Endothelial cell of umbilical vein (primary cell): Measurements from ENCODE around the gene SRSF1. TPM values are rescaled to one million over a fixed set of nuclear protein-coding genes. Genes with fewer than 3 reads are reported as not detected.

Experiments
- BruUV-seq: library from RNA; stranded (reverse); fragments of 400-500 nt; replicated peaks from 2 replicates; lab custom pipeline; 2021; lab: Mats Ljungman, UMichigan
- CTCF ChIA-PET: fragments of 300-600, 350-600 bp; sonication (Branson Sonifier 250); formaldehyde crosslinking; loops from one replicate; lab custom pipeline; 2021; ENCODE audit warnings: antibody characterized with exemption, inconsistent platforms; lab: Charles Lee
- POLR2A ChIA-PET: fragments of 300-600, 350-600 bp; sonication (Branson Sonifier 250); formaldehyde crosslinking; loops from one replicate; lab custom pipeline; 2021; ENCODE audit warnings: antibody characterized with exemption, inconsistent platforms; lab: Charles Lee
- DNase-seq: peaks from one replicate; pipeline ENCODE4 v3.0.0-alpha.2; 2011; ENCODE audit warnings: low read depth, low spot score
- FAIRE-seq: peaks from 2 replicates; lab custom pipeline; 2011; peaks lifted over from hg19 to GRCh38; lab: Jason Lieb, UNC
- H2AFZ ChIP-seq: 2 replicates; pipeline ENCODE4 v1.6.0; 2012; ENCODE audit warnings: low read depth, low read length, control low read depth, inconsistent platforms
- H3K27ac ChIP-seq: 2 replicates; pipeline ENCODE4 v1.5.1; 2011; ENCODE audit warnings: low read depth, mild to moderate bottlenecking, control low read depth, low read length, moderate library complexity; ENCODE audit not compliant: insufficient read depth
- H3K27me3 ChIP-seq, 2 experiments: 2 replicates each; pipeline versions ENCODE4 v1.6.0 to v1.6.1; 2011; ENCODE audit warnings: low read length in 2 of 2, mixed read lengths in 1 of 2; ENCODE audit not compliant: control insufficient read depth in 2 of 2, insufficient read depth in 2 of 2
- H3K36me3 ChIP-seq, 2 experiments: 2 replicates in 1 of 2; 3 replicates in 1 of 2; pipeline ENCODE4 v1.5.1; 2011; ENCODE audit warnings: low read length in 2 of 2, mild to moderate bottlenecking in 1 of 2, moderate library complexity in 1 of 2; ENCODE audit not compliant: control insufficient read depth in 2 of 2, insufficient read depth in 2 of 2; ENCODE audit errors: extremely low read depth in 1 of 2
- H3K4me1 ChIP-seq: 3 replicates; pipeline ENCODE4 v1.5.1; 2011; ENCODE audit warnings: mild to moderate bottlenecking, low read length; ENCODE audit not compliant: control insufficient read depth, insufficient read depth; ENCODE audit errors: extremely low read depth
- H3K4me2 ChIP-seq: 2 replicates; pipeline ENCODE4 v1.6.1; 2011; ENCODE audit warnings: low read length, control low read depth, mixed read lengths; ENCODE audit not compliant: insufficient read depth
- H3K4me3 ChIP-seq, 3 experiments: fragments of 200-600 bp in 1 of 3; sonication (generic), shearing (Covaris generic) in 1 of 3; replicated peaks in 1 of 3; 2 replicates each; pipeline ENCODE4 v1.5.1; 2011 to 2016; ENCODE audit warnings: control low read depth in 3 of 3, low read length in 3 of 3, mild to moderate bottlenecking in 2 of 3, inconsistent platforms in 1 of 3, low read depth in 1 of 3, moderate library complexity in 1 of 3; ENCODE audit not compliant: insufficient read depth in 1 of 3
- H3K79me2 ChIP-seq: 2 replicates; pipeline ENCODE4 v1.6.0; 2012; ENCODE audit warnings: low read length, inconsistent platforms; ENCODE audit not compliant: control insufficient read depth, insufficient read depth
- H3K9ac ChIP-seq: replicated peaks from 2 replicates; pipeline ENCODE3; 2011; ENCODE audit warnings: low read length, control low read depth; ENCODE audit not compliant: insufficient read depth; ENCODE audit errors: extremely low read depth
- H3K9me1 ChIP-seq: replicated peaks from 3 replicates; pipeline ENCODE4 v1.6.0; 2011; ENCODE audit warnings: mild to moderate bottlenecking, low read length; ENCODE audit not compliant: control insufficient read depth, insufficient read depth; ENCODE audit errors: extremely low read depth
- H3K9me3 ChIP-seq: replicated peaks from 2 replicates; pipeline ENCODE4 v1.5.1; 2012; ENCODE audit warnings: low read length, inconsistent platforms; ENCODE audit not compliant: control insufficient read depth, insufficient read depth
- H4K20me1 ChIP-seq: replicated peaks from 2 replicates; pipeline ENCODE3; 2011; ENCODE audit warnings: mild to moderate bottlenecking, low read length; ENCODE audit not compliant: control insufficient read depth, insufficient read depth; ENCODE audit errors: extremely low read depth
- EZH2 ChIP-seq: IDR thresholded peaks from 2 replicates; pipeline ENCODE4 v1.6.1; 2012; ENCODE audit warnings: borderline replicate concordance, low read depth, mild to moderate bottlenecking, moderate library complexity, low read length, inconsistent platforms; ENCODE audit not compliant: severe bottlenecking
- FOS ChIP-seq: IDR thresholded peaks from 2 replicates; pipeline ENCODE4 v1.6.1; 2011; ENCODE audit warnings: mild to moderate bottlenecking, low read length, moderate library complexity, borderline replicate concordance; ENCODE audit not compliant: insufficient read depth
- GATA2 ChIP-seq: IDR thresholded peaks from 2 replicates; pipeline ENCODE4 v1.7.0; 2011; ENCODE audit warnings: low read depth, mild to moderate bottlenecking, moderate library complexity, mixed read lengths, low read length; ENCODE audit not compliant: insufficient read length, insufficient read depth
- JUN ChIP-seq: IDR thresholded peaks from 2 replicates; pipeline ENCODE4 v1.6.1; 2011; ENCODE audit warnings: borderline replicate concordance, low read depth; ENCODE audit not compliant: insufficient read length, insufficient read depth
- MYC ChIP-seq: IDR thresholded peaks from one replicate; pipeline ENCODE4 v1.6.1; 2011; ENCODE audit warnings: mild to moderate bottlenecking, low read depth, low read length
- POLR2A ChIP-seq: IDR thresholded peaks from 2 replicates; pipeline ENCODE4 v1.6.1; 2012; ENCODE audit warnings: low read depth, mild to moderate bottlenecking, control low read depth, low read length
- POLR2AphosphoS5 ChIP-seq: IDR thresholded peaks from 2 replicates; pipeline ENCODE4 v1.6.1; 2012; ENCODE audit warnings: low read depth, mild to moderate bottlenecking, control low read depth, low read length, moderate library complexity; ENCODE audit not compliant: insufficient read depth
- dilution Hi-C: fragments of 300-500 bp; cut with MboI; formaldehyde crosslinking; loops from one replicate; pipeline ENCODE4 v1.15.0; 2019; ENCODE audit warnings: low sequenced_read_pairs; ENCODE audit not compliant: extremely low pct_ligation_motif_present
- intact Hi-C: fragments of 100-400 bp; cut with micrococcal nuclease; formaldehyde crosslinking; loops from one replicate; pipeline ENCODE4 v1.10.0; 2022
- polyA plus RNA-seq, 4 experiments: library from polyadenylated mRNA; depleted of rRNA in 3 of 4; stranded (reverse) in 3 of 4; unstranded in 1 of 4; fragments of >200 nt; gene quantifications; 2 replicates each; pipeline versions ENCODE4 v1.2.1 to v1.2.3, GENCODE V29; 2011 to 2012; ENCODE audit warnings: missing spikeins in 1 of 4
- total RNA-seq: library from RNA; stranded (reverse); gene quantifications from 2 replicates; pipeline ENCODE4 v1.2.3, GENCODE V29; 2021
- TF ChIP-seq, protein P1 (sequence below): IDR thresholded peaks from 2 replicates; pipeline ENCODE4 v1.6.1; 2011; ENCODE audit not compliant: insufficient read depth, insufficient read length
- TF ChIP-seq, protein P2 (sequence below), 2 donors: IDR thresholded peaks; 1 replicate in 1 of 2; 2 replicates in 1 of 2; pipeline ENCODE4 v1.5.1; 2011; ENCODE audit warnings: low read length in 2 of 2, mild to moderate bottlenecking in 2 of 2, moderate library complexity in 2 of 2, control low read depth in 1 of 2, inconsistent platforms in 1 of 2, low read depth in 1 of 2; ENCODE audit not compliant: insufficient read depth in 1 of 2; ENCODE audit errors: extremely low read depth in 1 of 2

SRSF1 gene
- total and polyA plus RNA-seq, 2 donors (not counting 3 experiments of a cell fraction or from before 2014, with no cell fraction given) = 133 to 316 TPM

DNA sequence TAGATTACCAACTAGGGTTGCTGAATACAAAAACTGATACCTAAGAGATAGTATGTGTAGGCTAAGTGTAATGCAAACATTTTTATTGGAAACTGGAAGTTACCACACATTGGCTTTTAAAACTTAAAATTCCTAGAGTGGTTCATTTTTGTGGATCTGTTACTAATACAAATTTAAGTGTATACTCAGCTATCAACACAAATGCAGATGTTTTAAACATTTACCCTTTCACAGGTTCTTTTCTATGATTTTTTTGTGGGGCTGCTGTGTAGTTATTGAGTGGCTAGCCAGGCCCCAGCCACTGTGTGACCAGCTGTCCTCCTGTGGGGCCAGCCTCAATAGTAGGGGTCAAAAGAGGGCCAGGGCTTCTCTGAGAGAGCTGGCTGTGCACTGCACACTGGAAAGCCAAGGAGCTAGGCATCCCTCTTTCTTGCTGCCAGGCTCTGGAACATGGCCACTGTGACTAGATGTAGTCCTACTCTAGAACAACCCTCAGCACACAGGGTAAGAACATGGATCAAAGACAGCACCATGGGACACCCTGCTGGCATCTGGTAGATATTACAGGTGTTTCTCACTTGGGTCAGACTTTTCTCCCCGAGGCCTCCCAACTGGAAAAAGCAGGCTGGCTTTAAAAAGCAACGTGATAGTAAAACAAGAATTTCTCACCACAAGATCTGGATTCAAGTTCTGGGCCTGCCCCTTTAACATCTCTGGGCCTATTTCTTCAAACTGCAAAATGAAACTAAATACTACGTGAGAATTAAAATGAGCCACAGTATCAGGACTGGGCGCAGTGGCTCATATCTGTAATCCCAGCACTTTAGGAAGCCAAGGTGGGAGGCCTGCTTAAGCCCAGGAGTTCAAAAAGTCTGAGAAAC, 11.7 kb downstream of the SRSF1 start:
- dilution Hi-C loops (loop anchor here (25.0 kb wide), 1 partner anchor 133 kb away; the partner anchor contains the start of gene MRPS23), intact Hi-C loops (loop anchor here (1.0 to 5.0 kb wide), 7 partner anchors 103 to 864 kb away; partner anchors contain the start of genes MRPS23 and MSI2)
- peak; percentile 82 for DNase-seq
- Histone ChIP-seq H3K36me3 (peaks cover 4 to 10% of the 10 kb centered on the region in 2 experiments), H3K79me2 (peaks cover 5% of the 10 kb centered on the region), H3K9me3 (no peaks in the 10 kb centered on the region), H3K9ac (no peak overlapping the region), H2AFZ (no peak overlapping the region), H3K9me1 (no peaks in the 10 kb centered on the region), H3K4me3 (no peak overlapping the region), H4K20me1 (peaks cover 3% of the 10 kb centered on the region), H3K4me2 (no peak overlapping the region), H3K27ac (no peak overlapping the region), H3K4me1 (peaks cover 20% of the 10 kb centered on the region), H3K27me3 (no peaks in the 10 kb centered on the region)
- BruUV-seq = no TSS peak
- TF ChIP-seq POLR2A (no peak), MYC (no peak), GATA2 (no peak), EZH2 (no peak), POLR2AphosphoS5 (peak; percentile 49), FOS (no peak), JUN (no peak)
- TF ChIP-seq, protein P1, sequence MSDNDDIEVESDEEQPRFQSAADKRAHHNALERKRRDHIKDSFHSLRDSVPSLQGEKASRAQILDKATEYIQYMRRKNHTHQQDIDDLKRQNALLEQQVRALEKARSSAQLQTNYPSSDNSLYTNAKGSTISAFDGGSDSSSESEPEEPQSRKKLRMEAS = no peak
- TF ChIP-seq, protein P2, sequence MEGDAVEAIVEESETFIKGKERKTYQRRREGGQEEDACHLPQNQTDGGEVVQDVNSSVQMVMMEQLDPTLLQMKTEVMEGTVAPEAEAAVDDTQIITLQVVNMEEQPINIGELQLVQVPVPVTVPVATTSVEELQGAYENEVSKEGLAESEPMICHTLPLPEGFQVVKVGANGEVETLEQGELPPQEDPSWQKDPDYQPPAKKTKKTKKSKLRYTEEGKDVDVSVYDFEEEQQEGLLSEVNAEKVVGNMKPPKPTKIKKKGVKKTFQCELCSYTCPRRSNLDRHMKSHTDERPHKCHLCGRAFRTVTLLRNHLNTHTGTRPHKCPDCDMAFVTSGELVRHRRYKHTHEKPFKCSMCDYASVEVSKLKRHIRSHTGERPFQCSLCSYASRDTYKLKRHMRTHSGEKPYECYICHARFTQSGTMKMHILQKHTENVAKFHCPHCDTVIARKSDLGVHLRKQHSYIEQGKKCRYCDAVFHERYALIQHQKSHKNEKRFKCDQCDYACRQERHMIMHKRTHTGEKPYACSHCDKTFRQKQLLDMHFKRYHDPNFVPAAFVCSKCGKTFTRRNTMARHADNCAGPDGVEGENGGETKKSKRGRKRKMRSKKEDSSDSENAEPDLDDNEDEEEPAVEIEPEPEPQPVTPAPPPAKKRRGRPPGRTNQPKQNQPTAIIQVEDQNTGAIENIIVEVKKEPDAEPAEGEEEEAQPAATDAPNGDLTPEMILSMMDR (IDR thresholded peaks at IDR 0.05; ENCODE audit: extremely low read depth in 1 of 2, insufficient read depth in 1 of 2, low read depth in 1 of 2, low read length in 2 of 2) = peak; percentile 71 to 72
- ChIA-PET CTCF (interaction anchor here (0.7 to 15.8 kb wide), 14 partner anchors 10 to 397 kb away, joined by 3 to 584 read pairs (median 5); partner anchors contain the start of genes MRPS23 and SRSF1), POLR2A (no interaction called here)
- FAIRE-seq = peak; percentile 82
